PC-9 (cell line): ENCODE data around the gene FOSL2. TPM values are rescaled to one million over a fixed set of nuclear protein-coding genes. Genes with fewer than 3 reads are reported as not detected.

Source experiments
- BruUV-seq: library from RNA; stranded (reverse); fragments of 400-500 nt; replicated peaks from 2 replicates; lab custom pipeline; 2021; lab: Mats Ljungman, UMichigan
- CTCF ChIA-PET: fragments of 300-600 bp; sonication (Branson Sonifier 250); formaldehyde crosslinking; loops from one replicate; lab custom pipeline; 2022; ENCODE audit warnings: antibody characterized with exemption; lab: Charles Lee
- POLR2A ChIA-PET: fragments of 300-600 bp; sonication (Branson Sonifier 250); formaldehyde crosslinking; loops from one replicate; lab custom pipeline; 2022; ENCODE audit warnings: antibody characterized with exemption; ENCODE audit not compliant: unreplicated experiment; lab: Charles Lee
- DNase-seq, 2 experiments: peaks; one replicate each; pipeline versions ENCODE4 v3.0.0 to v3.0.0-alpha.2; 2015 to 2022; ENCODE audit warnings: mixed read lengths in 1 of 2
- H2AFZ ChIP-seq: fragments of 200-600 bp; sonication (generic); 2 replicates; pipeline ENCODE4 v1.8.1; 2017; ENCODE audit warnings: antibody characterized with exemption
- H3F3A ChIP-seq: fragments of 200-600 bp; sonication (generic); 2 replicates; pipeline ENCODE4 v1.8.1; 2017; ENCODE audit warnings: antibody characterized with exemption, mild to moderate bottlenecking, low read depth; ENCODE audit not compliant: insufficient read depth
- H3K27ac ChIP-seq: fragments of 200-600 bp; sonication (generic); 2 replicates; pipeline ENCODE4 v1.6.1; 2016; ENCODE audit warnings: mixed run types
- H3K27me3 ChIP-seq: fragments of 200-600 bp; sonication (generic); 2 replicates; pipeline ENCODE4 v1.6.1; 2016; ENCODE audit warnings: low read depth, mixed run types; ENCODE audit not compliant: insufficient read depth
- H3K36me3 ChIP-seq: fragments of 200-600 bp; sonication (generic); 2 replicates; pipeline ENCODE4 v1.6.1; 2016; ENCODE audit warnings: low read depth, mixed run types
- H3K4me1 ChIP-seq: fragments of 200-600 bp; sonication (generic); replicated peaks from 2 replicates; pipeline ENCODE4 v1.6.1; 2016; ENCODE audit warnings: mixed run types; ENCODE audit not compliant: insufficient read depth
- H3K4me2 ChIP-seq: fragments of 200-600 bp; sonication (generic); 2 replicates; pipeline ENCODE4 v1.6.1; 2017; ENCODE audit warnings: mixed run types
- H3K4me3 ChIP-seq: fragments of 200-600 bp; sonication (generic); 2 replicates; pipeline ENCODE4 v1.6.1; 2016; ENCODE audit warnings: mixed run types
- H3K79me2 ChIP-seq: fragments of 200-600 bp; sonication (generic); 2 replicates; pipeline ENCODE4 v1.6.1; 2017; ENCODE audit warnings: low read depth, mixed run types
- H3K9me2 ChIP-seq: fragments of 200-600 bp; sonication (generic); 2 replicates; pipeline ENCODE4 v1.8.1; 2017; ENCODE audit warnings: mild to moderate bottlenecking; ENCODE audit not compliant: insufficient read depth
- H3K9me3 ChIP-seq: fragments of 200-600 bp; sonication (generic); 2 replicates; pipeline ENCODE4 v1.8.1; 2016; ENCODE audit warnings: low read depth; ENCODE audit not compliant: insufficient read depth
- H4K20me1 ChIP-seq: fragments of 200-600 bp; sonication (generic); 2 replicates; pipeline ENCODE4 v1.8.1; 2017; ENCODE audit not compliant: insufficient read depth
- CTCF ChIP-seq: fragments of 200-600 bp; sonication (generic); conservative IDR thresholded peaks from 2 replicates; pipeline ENCODE4 v1.6.1; 2017; ENCODE audit warnings: mixed run types, antibody characterized with exemption, mild to moderate bottlenecking, moderate library complexity
- EZH2 ChIP-seq: fragments of 200-600 bp; sonication (generic); IDR thresholded peaks from 2 replicates; pipeline ENCODE4 v1.8.0; 2017; ENCODE audit warnings: antibody characterized with exemption, low read depth
- intact Hi-C: fragments of 100-400 bp; cut with micrococcal nuclease; formaldehyde crosslinking; loops from one replicate; pipeline ENCODE4 v1.10.0; 2022; ENCODE audit not compliant: unreplicated experiment
- total RNA-seq: library from RNA; stranded (reverse); gene quantifications from 2 replicates; pipeline ENCODE4 v1.2.3, GENCODE V29; 2021

The FOSL2 gene
- total RNA-seq, 1 experiment from 2014 or later: 60.0 TPM

GRCh38 chr2:28375742-28376631, 16.7 kb upstream of the FOSL2 start:
- H3K4me2 ChIP-seq: no peak overlapping the region
- H3K9me3 ChIP-seq: no peaks in the 10 kb centered on the region
- no peaks in the 10 kb centered on the region for H3K9me2 ChIP-seq
- H3K4me1 ChIP-seq: peaks cover 29% of the 10 kb centered on the region
- H3K4me3 ChIP-seq: no peak overlapping the region
- POLR2A ChIA-PET: interaction anchor here (0.6 kb wide), 1 partner anchor 33 kb away, joined by 5 read pairs; no protein-coding TSS in a partner anchor
- no peaks in the 10 kb centered on the region for H3K27me3 ChIP-seq
- CTCF ChIA-PET: no interaction called here
- H4K20me1 ChIP-seq: no peaks in the 10 kb centered on the region
- no peak for DNase-seq
- intact Hi-C loops: no loop called here
- BruUV-seq: no TSS peak
- H3F3A ChIP-seq: peaks cover 23% of the 10 kb centered on the region; the same call in 1 of the 2 replicates
- TF ChIP-seq CTCF (no peak), EZH2 (no peak)
- no peak overlapping the region for H3K27ac ChIP-seq
- no peaks in the 10 kb centered on the region for H3K79me2 ChIP-seq
- no peak overlapping the region for H2AFZ ChIP-seq
- no peaks in the 10 kb centered on the region for H3K36me3 ChIP-seq

- Histone ChIP-seq H3K4me3 (no peak overlapping the region), H3K36me3 (no peaks in the 10 kb centered on the region), H3K9me2 (no peaks in the 10 kb centered on the region), H3K27ac (no peak overlapping the region), H3K4me2 (peak overlapping the region; percentile 32), H3K27me3 (no peaks in the 10 kb centered on the region), H3K9me3 (no peaks in the 10 kb centered on the region), H3K79me2 (no peaks in the 10 kb centered on the region), H4K20me1 (no peaks in the 10 kb centered on the region), H3F3A (peaks cover 20% of the 10 kb centered on the region; the same call in 1 of the 2 replicates), H3K4me1 (peaks cover 27% of the 10 kb centered on the region), H2AFZ (no peak overlapping the region)
- TF ChIP-seq EZH2 (no peak), CTCF (no peak)
- CTCF ChIA-PET: no interaction called here
- BruUV-seq: no TSS peak
- DNase-seq: no peak
- POLR2A ChIA-PET: no interaction called here
- intact Hi-C loops: no loop called here
Observed at GRCh38 chr2:28377195-28377816, 15.4 kb upstream of the FOSL2 start.

- ChIA-PET CTCF (no interaction called here), POLR2A (interaction anchor here (0.6 kb wide), 1 partner anchor 131 kb away, joined by 4 read pairs; no protein-coding TSS in a partner anchor)
- Histone ChIP-seq H3F3A (peaks cover 20% of the 10 kb centered on the region; the same call in 1 of the 2 replicates), H3K9me2 (no peaks in the 10 kb centered on the region), H3K4me3 (no peak overlapping the region), H3K27me3 (no peaks in the 10 kb centered on the region), H3K36me3 (no peaks in the 10 kb centered on the region), H3K4me1 (peaks cover 27% of the 10 kb centered on the region), H3K4me2 (peak overlapping the region; percentile 32), H3K9me3 (no peaks in the 10 kb centered on the region), H2AFZ (no peak overlapping the region), H3K27ac (no peak overlapping the region), H3K79me2 (no peaks in the 10 kb centered on the region), H4K20me1 (no peaks in the 10 kb centered on the region)
- intact Hi-C loops: no loop called here
- TF ChIP-seq CTCF (no peak), EZH2 (no peak)
- no TSS peak for BruUV-seq
- DNase-seq: peak in 1 of 2 experiments; percentile 63
Observed at GRCh38 chr2:28377984-28378678, 14.5 kb upstream of the FOSL2 start.
